GM23248 (cell line): ENCODE measurements around the gene SPINT1.

Source experiments
- EZH2 ChIP-seq: fragments of 200-600 bp; sonication (generic); IDR thresholded peaks from 2 replicates; pipeline ENCODE4 v1.6.1; 2018; ENCODE audit warnings: antibody characterized with exemption, mild to moderate bottlenecking; ENCODE audit not compliant: insufficient read depth, poor library complexity, severe bottlenecking
- EZH2phosphoT487 ChIP-seq: fragments of 200-600 bp; sonication (generic); IDR thresholded peaks from 2 replicates; pipeline ENCODE4 v1.6.1; 2018; ENCODE audit warnings: antibody characterized with exemption, moderate library complexity, mild to moderate bottlenecking, low read depth; ENCODE audit not compliant: insufficient read depth

GRCh38 chr15:40902605-40903561 lies 59.0 kb downstream of the SPINT1 start:
- TF ChIP-seq EZH2, result no peak
- no peak for TF ChIP-seq EZH2phosphoT487
